Measurements from ENCODE around the gene TPD52L1. TPM values are rescaled to one million over a fixed set of nuclear protein-coding genes. Genes with fewer than 3 reads are reported as not detected.

The TPD52L1 gene
- total and polyA plus RNA-seq, 10 of the 15 experiments (the other 5 are each of a cell fraction or from before 2014, with no cell fraction given) = 0.03 to 2.6 (median 0.16) TPM; not detected in 3

- no peaks in the 10 kb centered on the region for H3K79me2 ChIP-seq (ENCODE audit: control insufficient read depth, insufficient read depth, low read length)
- BruUV-seq (replicated peaks) = no TSS peak
- WGBS (ENCODE audit: insufficient coverage, insufficient replicate concordance, low lambda C conversion rate, missing lambda C conversion rate) = 14% methylated on average over 40 of the region's 50 CpGs
- no peak for TF ChIP-seq MXI1 (IDR thresholded peaks at IDR 0.05; ENCODE audit: low read depth, low read length)
- TF ChIP-seq BMI1 (IDR thresholded peaks at IDR 0.05; ENCODE audit: borderline replicate concordance) = no peak
- no peak for TF ChIP-seq BRCA1 (IDR thresholded peaks at IDR 0.05; ENCODE audit: low read depth, low read length)
- TF ChIP-seq PKNOX1 (IDR thresholded peaks at IDR 0.05) = no peak
- TF ChIP-seq JUND (IDR thresholded peaks at IDR 0.05; ENCODE audit: low read depth, low read length) = no peak
- TF ChIP-seq NFXL1 (IDR thresholded peaks at IDR 0.05; ENCODE audit: borderline replicate concordance) = no peak
- TF ChIP-seq ZBTB33 (IDR thresholded peaks at IDR 0.05) = no peak
- no peak for TF ChIP-seq CREB1 (IDR thresholded peaks at IDR 0.05; ENCODE audit: low read depth)
- no peak for TF ChIP-seq CBX3 (IDR thresholded peaks at IDR 0.05; ENCODE audit: borderline replicate concordance, low read depth)
- no peaks in the 10 kb centered on the region for H3K4me1 ChIP-seq (ENCODE audit: control insufficient read depth, insufficient read depth, low read length)
- no peaks in the 10 kb centered on the region for H4K20me1 ChIP-seq (ENCODE audit: control insufficient read depth, insufficient read depth)
- FAIRE-seq (no peak), ATAC-seq (no peak), DNase-seq (ENCODE audit: low read depth, low spot score) (no peak)
- intact Hi-C loops (cut with micrococcal nuclease; ENCODE audit: unreplicated experiment) = loop anchor here (10.0 kb wide), 1 partner anchor 611 kb away; no protein-coding TSS in a partner anchor
- H3K4me2 ChIP-seq (ENCODE audit: control insufficient read depth, insufficient read depth) = peak overlapping the region; percentile 90
- no peaks in the 10 kb centered on the region for H3K36me3 ChIP-seq (ENCODE audit: control insufficient read depth in 2 of 2, insufficient read depth in 2 of 2, low read length in 1 of 2)
- H3K27me3 ChIP-seq (replicated peaks in 1 of 2; ENCODE audit: control insufficient read depth in 2 of 2, insufficient read depth in 2 of 2, low read length in 1 of 2) = peaks cover 0 to 10% of the 10 kb centered on the region in 2 experiments; a peak in 3 of 4 replicates
- ChIA-PET POLR2A (no interaction called here), SMC1A (ENCODE audit: uncharacterized antibody, unreplicated experiment) (no interaction called here), CTCF (interaction anchor here (0.6 to 1.2 kb wide), 4 partner anchors 9 to 142 kb away, joined by 3 to 6 read pairs (median 4); no protein-coding TSS in a partner anchor), RAD21 (ENCODE audit: unreplicated experiment) (no interaction called here)
- 0 out of 2 replicates have a peak overlapping the region, but pooled peaks have one; percentile 41 for H2AFZ ChIP-seq (ENCODE audit: control insufficient read depth, low read depth, low read length)
- in situ Hi-C loops (cut with MboI) = loop anchor here (25.0 kb wide), 1 partner anchor 608 kb away; no protein-coding TSS in a partner anchor
- H3K9me3 ChIP-seq (replicated peaks; ENCODE audit: control insufficient read depth, insufficient read depth, low read length) = no peaks in the 10 kb centered on the region; the same call in 2 of the 3 replicates
- no peak overlapping the region for H3K4me3 ChIP-seq
- no peak overlapping the region for H3K9ac ChIP-seq (ENCODE audit: control insufficient read depth, insufficient read depth, low read length)
- H3K27ac ChIP-seq (ENCODE audit: control insufficient read depth, insufficient read depth) = no peak overlapping the region
Observed at GRCh38 chr6:125154118-125154760, 666 bp downstream of the TPD52L1 start.

Measured in GM12878 (cell line).